HG03196 (cell line): ENCODE measurements around the gene CLDN11.

Experiments
- ATAC-seq: cut with Tn5 transposase; IDR thresholded peaks from one replicate; pipeline ENCODE4 v1.9.1; 2021; ENCODE audit not compliant: unreplicated experiment

The CLDN11 gene

DNA sequence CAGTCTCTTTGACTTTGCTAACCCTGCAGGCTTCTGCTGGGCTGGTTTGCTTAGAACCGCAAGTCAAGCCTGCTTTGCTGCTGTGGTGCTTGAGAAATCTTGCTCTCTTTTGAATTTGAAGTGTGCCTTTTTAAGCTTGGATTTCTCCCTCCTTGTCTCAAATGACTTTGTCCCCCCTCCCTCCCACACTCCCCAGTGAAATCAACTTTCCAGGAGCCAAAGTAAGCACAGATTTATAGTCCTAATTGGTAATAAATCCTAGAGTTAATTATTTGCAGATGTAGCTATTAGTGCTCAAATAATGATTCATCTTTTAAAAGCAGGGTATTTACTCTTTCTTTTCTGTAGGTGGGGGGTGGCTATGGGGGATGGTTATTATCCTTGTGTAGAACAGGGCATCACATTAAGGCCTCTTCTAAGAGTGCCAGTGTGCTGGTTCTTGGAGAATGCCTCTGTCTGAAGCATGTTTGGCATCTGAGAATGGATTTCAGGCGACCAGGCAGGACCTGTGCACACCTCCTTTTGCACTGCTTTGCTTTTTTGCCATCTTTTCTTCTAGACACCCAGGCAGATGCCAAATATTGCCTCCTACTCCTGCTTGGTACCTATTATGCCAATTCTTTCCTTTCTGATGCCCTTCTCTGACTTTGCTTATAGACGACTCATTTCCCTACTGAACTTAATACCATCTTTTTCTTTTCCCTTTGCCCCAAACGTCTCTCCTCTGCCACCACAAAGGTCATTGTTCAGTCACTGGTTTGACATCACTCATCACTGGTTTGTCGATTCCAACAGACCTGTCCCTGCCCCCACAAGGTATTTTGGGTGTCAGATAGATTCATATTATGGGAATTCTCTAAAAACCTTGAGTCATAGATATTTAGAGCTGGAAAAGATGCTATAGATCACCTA, 50.7 kb downstream of the CLDN11 start:
- no peak for ATAC-seq

DNA sequence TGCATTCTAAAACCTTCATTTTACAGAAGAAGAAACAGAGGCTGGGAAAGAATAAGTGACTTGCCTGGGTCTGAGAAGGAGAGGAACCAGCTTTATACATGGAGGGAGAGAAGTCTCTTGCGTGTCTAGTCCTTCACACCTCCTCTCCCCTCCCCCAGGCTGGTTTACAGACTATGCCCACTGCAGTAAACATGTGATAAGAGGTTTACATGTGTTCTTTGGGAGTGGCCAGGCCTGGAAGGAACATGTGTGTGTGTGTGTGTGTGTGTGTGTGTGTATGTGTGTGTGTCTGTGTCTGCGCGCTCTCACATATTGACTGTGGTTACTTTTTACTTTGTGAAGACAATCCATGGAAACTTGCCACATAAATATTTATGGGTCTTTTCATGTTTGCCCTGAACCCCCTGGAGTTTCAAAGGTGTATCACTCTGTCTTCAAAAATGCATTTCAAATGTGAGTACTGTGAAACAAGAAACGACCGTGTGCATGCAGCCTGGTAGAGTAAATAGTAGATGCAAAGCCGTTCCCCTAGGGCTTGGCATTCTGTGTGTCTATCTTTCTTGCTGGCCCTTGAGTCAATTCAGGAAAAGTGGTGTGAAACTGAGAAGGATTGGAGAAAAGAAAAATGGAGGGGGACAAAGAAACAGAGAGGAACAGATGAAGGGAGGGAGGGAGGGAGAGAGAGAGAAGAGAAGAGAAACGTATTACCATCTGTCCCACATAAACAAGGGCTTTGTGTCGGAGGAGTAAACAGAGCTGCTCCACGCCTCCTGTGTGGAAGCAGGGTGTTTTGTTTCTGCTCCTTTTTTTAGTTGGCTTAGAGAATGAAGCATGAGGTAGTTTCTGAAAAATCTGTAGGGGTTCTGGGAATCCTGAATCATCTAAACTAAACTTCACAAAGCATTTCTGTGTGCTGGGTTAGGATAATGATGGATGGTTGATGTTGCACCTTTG, 51.7 kb downstream of the CLDN11 start:
- ATAC-seq = no peak

DNA sequence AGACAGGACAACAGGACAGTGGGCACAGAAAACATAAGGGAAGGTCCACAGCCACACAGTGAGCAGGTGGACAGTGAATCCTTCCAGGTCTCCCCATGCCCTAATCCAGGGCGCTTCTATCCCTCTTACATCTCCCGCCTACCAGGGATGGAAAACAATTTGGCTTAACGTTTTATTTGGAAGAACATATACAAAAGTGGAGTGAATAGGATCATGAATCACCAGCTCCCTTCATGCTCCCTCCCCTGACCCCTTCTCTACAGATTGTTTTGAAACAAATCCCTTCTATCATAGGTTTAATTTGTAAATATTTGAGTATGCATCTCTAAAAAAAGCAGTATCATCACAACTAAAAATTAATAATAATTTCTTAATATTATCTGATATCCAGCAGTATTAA, 52.5 kb downstream of the CLDN11 start:
- ATAC-seq = no peak

DNA sequence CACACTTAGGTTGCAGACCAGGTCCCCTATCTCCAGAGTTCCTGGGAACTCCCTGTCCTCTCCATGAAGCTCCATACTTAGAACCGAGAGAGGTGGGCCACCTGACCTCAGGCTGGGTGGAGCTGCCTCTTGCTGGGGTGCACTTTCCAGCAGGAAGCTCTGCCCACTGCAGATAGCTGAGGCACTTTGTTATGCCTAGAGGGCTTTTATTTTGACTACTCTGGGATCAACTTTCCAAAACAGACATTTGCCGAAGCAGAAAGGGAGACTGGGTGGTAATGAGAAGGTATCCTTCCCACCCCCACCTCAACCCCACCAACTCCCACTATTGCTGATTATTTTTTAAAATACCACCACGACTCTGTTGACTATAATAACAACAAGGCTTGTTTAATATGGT, 54.7 kb downstream of the CLDN11 start:
- no peak for ATAC-seq

DNA sequence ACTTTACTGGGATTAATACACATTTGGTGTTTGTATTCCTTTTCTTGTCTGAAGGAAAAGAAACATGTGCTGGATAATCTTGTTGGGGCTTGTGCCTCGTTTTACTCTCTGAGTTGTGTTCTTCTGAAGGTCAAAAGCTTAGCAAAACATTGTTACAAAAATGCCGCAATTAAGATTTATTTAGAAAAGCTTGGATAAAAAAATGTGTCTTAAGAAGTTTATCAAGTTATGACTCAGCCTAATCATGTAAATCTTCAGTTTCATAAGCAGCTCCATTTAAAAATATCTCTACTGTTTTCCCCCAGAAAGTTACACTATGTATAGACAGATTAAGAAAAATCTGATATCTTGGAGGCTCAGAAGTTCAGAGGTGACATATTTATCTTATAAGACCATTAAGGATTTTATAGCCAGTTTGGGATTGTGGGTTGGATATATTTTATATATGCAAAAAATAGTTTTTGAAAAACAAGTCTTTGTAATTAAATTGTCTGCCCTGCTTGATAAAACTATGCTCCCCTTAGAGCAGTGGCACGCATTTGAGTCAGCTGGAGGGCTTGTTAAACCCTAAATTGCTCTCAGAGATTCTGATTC, 56.5 kb downstream of the CLDN11 start:
- ATAC-seq = no peak

DNA sequence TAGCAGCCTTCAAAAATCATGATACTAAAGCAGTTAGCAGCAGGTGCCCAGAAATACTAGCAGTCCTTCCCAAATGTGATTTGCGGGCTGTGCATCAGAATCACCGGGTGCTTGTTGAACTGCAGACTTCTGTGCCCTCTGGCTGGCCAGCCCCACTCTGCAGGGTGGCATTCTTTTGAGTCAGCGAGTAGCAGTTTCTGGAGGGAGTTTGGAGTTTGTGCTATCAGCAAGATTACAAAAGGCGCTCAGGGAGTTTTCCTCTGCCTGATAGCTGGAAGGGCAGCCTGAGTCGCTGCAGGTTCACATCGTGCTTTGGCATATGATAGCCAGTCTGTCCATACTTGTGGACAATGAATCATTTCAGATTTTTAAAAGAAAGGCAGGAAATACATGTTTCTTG, 57.6 kb downstream of the CLDN11 start:
- ATAC-seq = no peak

DNA sequence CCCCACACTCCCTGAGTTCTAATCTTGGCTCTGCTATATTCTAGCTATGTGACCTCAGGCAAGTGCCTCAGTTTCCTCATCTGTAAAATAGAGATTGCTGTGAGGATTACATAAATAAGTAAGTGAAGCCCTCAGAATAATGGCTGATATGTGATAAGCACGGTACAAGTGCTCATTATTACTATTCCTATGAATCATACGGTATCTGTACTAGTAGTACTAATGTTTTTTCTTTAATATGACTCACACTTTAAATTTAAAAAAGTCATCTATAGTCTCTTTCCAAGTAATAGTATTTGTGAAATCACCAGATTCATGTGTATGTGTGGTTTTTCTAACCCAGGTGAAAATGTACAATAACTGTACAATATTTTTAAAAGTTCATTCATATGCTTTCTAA, 58.7 kb downstream of the CLDN11 start:
- ATAC-seq = no peak

DNA sequence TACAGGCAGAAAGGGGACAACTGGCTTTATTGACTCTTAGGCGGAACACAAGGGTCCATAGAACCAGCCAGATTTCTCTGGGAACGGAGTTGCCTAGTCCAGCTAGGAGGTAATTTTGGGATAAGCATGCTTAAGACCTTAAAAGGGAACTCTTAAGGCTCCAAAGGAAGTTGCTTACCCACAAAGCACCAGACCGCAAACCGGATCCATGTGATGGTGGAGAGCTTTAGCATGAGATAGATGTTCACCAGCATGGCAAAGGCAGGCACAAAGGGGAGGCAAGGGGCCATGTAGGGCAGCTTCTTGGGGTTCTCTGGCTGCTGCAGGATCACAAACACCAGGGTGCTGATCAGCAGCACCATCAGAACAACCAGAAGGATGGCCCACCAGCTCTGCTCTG, 61.4 kb downstream of the CLDN11 start:
- no peak for ATAC-seq

DNA sequence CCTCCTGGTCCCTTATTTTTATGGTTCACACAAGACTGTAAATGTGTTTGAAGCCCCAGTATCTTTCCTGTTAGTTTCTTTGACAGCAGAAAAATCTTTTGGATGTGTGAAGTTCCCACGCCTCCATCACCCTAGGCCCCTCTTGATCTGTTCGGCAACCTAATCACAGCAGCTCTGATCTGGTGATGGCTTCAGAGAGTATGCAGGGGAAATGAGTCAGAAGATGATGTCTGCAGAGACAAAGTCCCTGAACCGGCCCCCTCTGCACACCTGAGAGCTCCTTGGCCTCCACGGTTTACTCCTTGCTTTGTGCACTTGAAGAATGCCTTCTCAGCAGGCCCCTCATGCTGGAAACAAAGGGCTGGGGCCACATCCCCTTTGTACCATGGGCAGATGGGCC, 63.5 kb downstream of the CLDN11 start:
- ATAC-seq = no peak

DNA sequence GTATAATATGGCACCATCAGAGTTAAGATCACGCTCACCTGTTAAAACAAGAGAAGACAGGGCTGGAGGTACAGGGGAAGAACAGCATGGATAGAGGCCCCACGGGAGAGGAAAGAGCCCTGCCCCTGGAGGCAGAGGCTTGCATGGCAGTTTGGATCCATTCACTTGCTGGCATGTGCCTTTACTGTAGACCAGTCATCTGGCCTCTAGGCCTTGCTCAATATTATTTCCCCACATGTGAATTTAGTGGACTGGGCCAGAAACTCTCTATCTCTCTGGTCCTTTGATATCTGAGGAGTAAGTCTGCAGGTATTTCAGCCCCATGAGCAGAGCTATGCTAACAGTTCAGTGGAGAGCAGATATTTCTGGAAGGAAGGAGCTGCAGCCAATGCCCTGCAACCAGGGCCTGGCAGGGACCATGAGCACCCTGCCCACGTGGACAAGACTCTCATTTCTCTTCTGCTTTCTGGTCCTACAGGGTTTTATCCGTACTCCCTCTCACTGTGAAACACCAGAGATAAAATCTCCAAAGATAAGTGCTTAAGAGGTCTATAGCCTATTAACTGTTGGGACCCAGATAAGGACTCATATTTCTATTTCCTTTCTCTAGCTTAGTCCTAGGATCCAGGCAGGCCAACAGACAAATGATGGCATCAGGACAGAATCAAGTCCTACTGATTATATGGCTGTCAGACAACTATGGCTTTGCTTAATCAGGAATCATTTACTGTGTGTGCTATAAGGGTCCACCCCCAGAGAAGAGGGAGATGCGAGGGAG, 65.0 kb downstream of the CLDN11 start:
- no peak for ATAC-seq
